H9 (cell line): ENCODE results near the gene HBS1L. TPM values are rescaled to one million over a fixed set of nuclear protein-coding genes. Genes with fewer than 3 reads are reported as not detected.

ENCODE experiments used
- DNase-seq: peaks from one replicate; pipeline ENCODE4 v3.0.0-alpha.2; 2017
- H2AFZ ChIP-seq: one replicate; pipeline ENCODE4 v1.6.1; 2013; ENCODE audit warnings: mild to moderate bottlenecking, low read length, control low read depth, moderate library complexity
- H2AK5ac ChIP-seq: 2 replicates; pipeline ENCODE4 v1.6.1; 2013; ENCODE audit warnings: low read length, control low read depth, mixed read lengths; ENCODE audit not compliant: insufficient read length
- H2BK120ac ChIP-seq: one replicate; pipeline ENCODE4 v1.6.1; 2013; ENCODE audit warnings: low read depth, mild to moderate bottlenecking, low read length, control low read depth, inconsistent platforms; ENCODE audit not compliant: poor library complexity, severe bottlenecking
- H2BK12ac ChIP-seq: 2 replicates; pipeline ENCODE4 v1.6.1; 2013; ENCODE audit warnings: low read length, control low read depth, mixed read lengths, low read depth; ENCODE audit not compliant: insufficient read length
- H2BK15ac ChIP-seq: 2 replicates; pipeline ENCODE4 v1.6.1; 2013; ENCODE audit warnings: low read depth, low read length, control low read depth
- H2BK20ac ChIP-seq: one replicate; pipeline ENCODE4 v1.6.1; 2013; ENCODE audit warnings: low read depth, mild to moderate bottlenecking, low read length, control low read depth, inconsistent platforms; ENCODE audit not compliant: poor library complexity, severe bottlenecking
- H2BK5ac ChIP-seq: 2 replicates; pipeline ENCODE4 v1.6.1; 2013; ENCODE audit warnings: low read length, control low read depth, mixed read lengths; ENCODE audit not compliant: insufficient read length
- H3K14ac ChIP-seq: 2 replicates; pipeline ENCODE4 v1.6.1; 2013; ENCODE audit warnings: low read length, control low read depth; ENCODE audit not compliant: insufficient read depth
- H3K18ac ChIP-seq: 2 replicates; pipeline ENCODE4 v1.6.1; 2013; ENCODE audit warnings: low read depth, mild to moderate bottlenecking, mixed read lengths, low read length, control low read depth; ENCODE audit not compliant: insufficient read length
- H3K23ac ChIP-seq: 2 replicates; pipeline ENCODE4 v1.6.1; 2013; ENCODE audit warnings: low read length, control low read depth, mixed read lengths, low read depth; ENCODE audit not compliant: insufficient read length
- H3K23me2 ChIP-seq: 2 replicates; pipeline ENCODE4 v1.6.1; 2013; ENCODE audit warnings: low read depth, mild to moderate bottlenecking, mixed read lengths, low read length, control low read depth; ENCODE audit not compliant: insufficient read length, poor library complexity, severe bottlenecking
- H3K27ac ChIP-seq: 2 replicates; pipeline ENCODE4 v1.5.1; 2013; ENCODE audit warnings: low read length, control low read depth, mixed read lengths, low read depth; ENCODE audit not compliant: insufficient read length
- H3K27me3 ChIP-seq: 2 replicates; pipeline ENCODE4 v1.6.1; 2013; ENCODE audit warnings: low read length, control low read depth, inconsistent platforms; ENCODE audit not compliant: insufficient read depth
- H3K4ac ChIP-seq: 2 replicates; pipeline ENCODE4 v1.6.1; 2013; ENCODE audit warnings: low read depth, mild to moderate bottlenecking, control low read depth, inconsistent platforms, low read length, moderate library complexity
- H3K4me1 ChIP-seq: 2 replicates; pipeline ENCODE4 v1.6.1; 2013; ENCODE audit warnings: low read length, control low read depth, inconsistent platforms; ENCODE audit not compliant: insufficient read depth
- H3K4me2 ChIP-seq: 2 replicates; pipeline ENCODE4 v1.6.1; 2013; ENCODE audit warnings: low read length, control low read depth, mixed read lengths; ENCODE audit not compliant: insufficient read length, insufficient read depth
- H3K56ac ChIP-seq: 2 replicates; pipeline ENCODE4 v1.6.1; 2013; ENCODE audit warnings: low read depth, mild to moderate bottlenecking, mixed read lengths, low read length, control low read depth; ENCODE audit not compliant: insufficient read length
- H3K79me1 ChIP-seq: 2 replicates; pipeline ENCODE4 v1.6.1; 2013; ENCODE audit warnings: low read depth, mild to moderate bottlenecking, moderate library complexity, low read length, control low read depth, inconsistent platforms; ENCODE audit not compliant: insufficient read depth, poor library complexity, severe bottlenecking
- H3K79me2 ChIP-seq: 2 replicates; pipeline ENCODE4 v1.6.1; 2013; ENCODE audit warnings: low read length, control low read depth, inconsistent platforms; ENCODE audit not compliant: insufficient read depth
- H3K9ac ChIP-seq: 2 replicates; pipeline ENCODE4 v1.6.1; 2013; ENCODE audit warnings: low read length, control low read depth, mixed read lengths; ENCODE audit not compliant: insufficient read length; ENCODE audit errors: extremely low read depth
- H3K9me3 ChIP-seq: one replicate; pipeline ENCODE4 v1.6.1; 2013; ENCODE audit warnings: low read depth, low read length, inconsistent platforms; ENCODE audit not compliant: control insufficient read depth
- H3T11ph ChIP-seq: one replicate; pipeline ENCODE4 v1.6.1; 2013; ENCODE audit warnings: mild to moderate bottlenecking, low read length, control low read depth, inconsistent platforms
- H4K20me1 ChIP-seq: one replicate; pipeline ENCODE4 v1.6.1; 2013; ENCODE audit not compliant: control insufficient read depth, insufficient read length, insufficient read depth
- H4K5ac ChIP-seq: 2 replicates; pipeline ENCODE4 v1.6.1; 2013; ENCODE audit warnings: low read depth, mild to moderate bottlenecking, mixed read lengths, low read length, control low read depth; ENCODE audit not compliant: insufficient read length
- H4K8ac ChIP-seq: replicated peaks from 2 replicates; pipeline ENCODE4 v1.6.1; 2013; ENCODE audit warnings: low read length, control low read depth, mixed read lengths, low read depth; ENCODE audit not compliant: insufficient read length
- H4K91ac ChIP-seq: 2 replicates; pipeline ENCODE4 v1.6.1; 2013; ENCODE audit warnings: low read depth, mild to moderate bottlenecking, moderate library complexity, mixed read lengths, low read length, control low read depth; ENCODE audit not compliant: insufficient read length
- H3K27ac Mint-ChIP-seq, 3 experiments: 2 replicates in 2 of 3; 3 replicates in 1 of 3; pipeline ENCODE4 v1.8.0; 2020 to 2021; ENCODE audit warnings: mixed read lengths in 3 of 3, mild to moderate bottlenecking in 1 of 3, moderate library complexity in 1 of 3
- H3K27me3 Mint-ChIP-seq: 2 replicates; pipeline ENCODE4 v1.8.0; 2021; ENCODE audit warnings: low read depth, mild to moderate bottlenecking, moderate library complexity, mixed read lengths
- H3K36me3 Mint-ChIP-seq, 3 experiments: 2 replicates in 2 of 3; 3 replicates in 1 of 3; pipeline ENCODE4 v1.8.0; 2020 to 2021; ENCODE audit warnings: low read depth in 3 of 3, mixed read lengths in 3 of 3; ENCODE audit not compliant: insufficient read depth in 1 of 3
- H3K4me1 Mint-ChIP-seq, 2 experiments: 2 replicates each; pipeline ENCODE4 v1.8.0; 2020; ENCODE audit warnings: mixed read lengths in 2 of 2
- H3K4me3 Mint-ChIP-seq, 2 experiments: 2 replicates in 1 of 2; 3 replicates in 1 of 2; pipeline ENCODE4 v1.8.0; 2020 to 2021; ENCODE audit warnings: mild to moderate bottlenecking in 2 of 2, mixed read lengths in 2 of 2, moderate library complexity in 1 of 2
- H3K9me3 Mint-ChIP-seq, 2 experiments: 2 replicates in 1 of 2; 3 replicates in 1 of 2; pipeline ENCODE4 v1.8.0; 2020; ENCODE audit warnings: mild to moderate bottlenecking in 2 of 2, mixed read lengths in 2 of 2, moderate library complexity in 1 of 2
- CTCF ChIP-seq: fragments of 200-600 bp; sonication (generic); conservative IDR thresholded peaks from 3 replicates; pipeline ENCODE4 v1.8.0; 2021; ENCODE audit warnings: antibody characterized with exemption, mild to moderate bottlenecking
- WGBS: extraction: QIAGEN DNeasy Blood & Tissue Kit; methylation state at CpG from one replicate; pipeline ENCODE4 v1.1.7; 2013; ENCODE audit warnings: missing lambda C conversion rate, low lambda C conversion rate, mixed read lengths; ENCODE audit not compliant: insufficient read length; ENCODE audit errors: extremely low coverage; 5-methylcytosine and 5-hydroxymethylcytosine counted together
- total RNA-seq: library from RNA; stranded (reverse); gene quantifications from 2 replicates; pipeline ENCODE4 v1.2.1, GENCODE V29; 2021

HBS1L gene
- total RNA-seq, 1 experiment from 2014 or later = 110 TPM

- no peak overlapping the region for H3K14ac ChIP-seq
- H4K91ac ChIP-seq = no peak overlapping the region
- H3K27ac ChIP-seq = no peak overlapping the region
- no peak for DNase-seq
- no peak overlapping the region for H3K23ac ChIP-seq
- H4K8ac ChIP-seq = no peak overlapping the region
- H2AFZ ChIP-seq = no peak overlapping the region
- no peak overlapping the region for H3K9ac ChIP-seq
- Mint-ChIP-seq H3K36me3 (peaks cover 3 to 22% (median 18%) of the 10 kb centered on the region in 3 experiments; a peak in 5 of 7 replicates), H3K4me3 (no peak overlapping the region), H3K27me3 (no peaks in the 10 kb centered on the region), H3K4me1 (no peaks in the 10 kb centered on the region), H3K27ac (no peak overlapping the region), H3K9me3 (no peaks in the 10 kb centered on the region)
- peaks cover 3% of the 10 kb centered on the region for H3K79me1 ChIP-seq
- H2BK120ac ChIP-seq = no peak overlapping the region
- H2BK5ac ChIP-seq = no peak overlapping the region
- no peaks in the 10 kb centered on the region for H3K9me3 ChIP-seq
- 100% methylated on average over 1 of the region's 4 CpGs for WGBS
- H4K5ac ChIP-seq = no peak overlapping the region
- H2BK15ac ChIP-seq = no peak overlapping the region
- H2BK20ac ChIP-seq = no peak overlapping the region
- no peak overlapping the region for H3T11ph ChIP-seq
- H3K18ac ChIP-seq = no peak overlapping the region
- H3K4ac ChIP-seq = no peak overlapping the region
- TF ChIP-seq CTCF = no peak
- peaks cover 16% of the 10 kb centered on the region; the same call in 1 of the 2 replicates for H3K79me2 ChIP-seq
- H3K4me1 ChIP-seq = no peaks in the 10 kb centered on the region
- no peaks in the 10 kb centered on the region for H3K27me3 ChIP-seq
- H3K23me2 ChIP-seq = no peaks in the 10 kb centered on the region
- H2BK12ac ChIP-seq = no peak overlapping the region
- no peak overlapping the region for H2AK5ac ChIP-seq
- H3K4me2 ChIP-seq = no peak overlapping the region
- H4K20me1 ChIP-seq = no peaks in the 10 kb centered on the region
- no peak overlapping the region for H3K56ac ChIP-seq
Measured at GRCh38 chr6:135047336-135047735, 7.3 kb downstream of the HBS1L start.
